A549 (cell line): ENCODE measurements around the gene TMUB2.

Experiments
- CEBPB ChIP-seq, 2 experiments: fragments of >200 bp in 1 of 2; sonication (Bioruptor Twin) in 1 of 2; formaldehyde crosslinking in 1 of 2; IDR thresholded peaks; 2 replicates each; pipeline ENCODE4 v1.6.1; 2012 to 2016
- CHD2 ChIP-seq: fragments of 150-350 bp; IDR thresholded peaks from 2 replicates; pipeline ENCODE4 v1.6.1; 2014; ENCODE audit warnings: low read length; ENCODE audit not compliant: partially characterized antibody
- CTCF ChIP-seq: fragments of >200 bp; sonication (Bioruptor Twin); formaldehyde crosslinking; IDR thresholded peaks from 3 replicates; pipeline ENCODE4 v1.5.1; 2016
- EP300 ChIP-seq, 2 experiments: fragments of >200 bp; sonication (Bioruptor Twin); formaldehyde crosslinking; IDR thresholded peaks; 2 replicates in 1 of 2; 3 replicates in 1 of 2; pipeline ENCODE4 v1.6.1; 2016 to 2017
- FOSL2 ChIP-seq, 2 experiments: fragments of 450-650 bp in 1 of 2; fragments of >200 bp in 1 of 2; sonication (Bioruptor Twin) in 1 of 2; formaldehyde crosslinking; IDR thresholded peaks; 2 replicates each; pipeline versions ENCODE4 v1.5.0 to v1.6.1; 2016 to 2020; ENCODE audit warnings: mild to moderate bottlenecking in 1 of 2, moderate library complexity in 1 of 2
- MAFK ChIP-seq: fragments of 450-650 bp; IDR thresholded peaks from 2 replicates; pipeline ENCODE4 v1.6.1; 2014; ENCODE audit not compliant: partially characterized antibody
- MAX ChIP-seq: IDR thresholded peaks from 2 replicates; pipeline ENCODE4 v1.6.1; 2012
- POLR2A ChIP-seq: IDR thresholded peaks from 2 replicates; pipeline ENCODE4 v1.6.1; 2012; ENCODE audit warnings: mild to moderate bottlenecking, low read length
- USF2 ChIP-seq: fragments of 450-650 bp; IDR thresholded peaks from 2 replicates; pipeline ENCODE4 v1.6.1; 2014; ENCODE audit warnings: antibody characterized with exemption

- TF ChIP-seq FOSL2 (IDR thresholded peaks at IDR 0.05) (no peak), FOSL2 (CRISPR knock-in tag; IDR thresholded peaks at IDR 0.05) (no peak), MAX (no peak), POLR2A (no peak), CTCF (no peak), EP300 (IDR thresholded peaks at IDR 0.05) (no peak), CEBPB (IDR thresholded peaks at IDR 0.05) (no peak), CHD2 (no peak), USF2 (no peak), MAFK (no peak)
These were observed 16.7 kb upstream of the TMUB2 start for GRCh38 chr17:44170135-44170498.
